Mesendoderm (in vitro differentiated cells): ENCODE measurements around the gene GPX2.

Experiments
- DNase-seq: peaks from one replicate; pipeline ENCODE4 v3.0.0; 2013
- H2AK5ac ChIP-seq: 2 replicates; pipeline ENCODE4 v1.6.1; 2013; ENCODE audit warnings: low read length, inconsistent platforms
- H2BK120ac ChIP-seq: 2 replicates; pipeline ENCODE4 v1.6.1; 2013; ENCODE audit warnings: low read depth, mild to moderate bottlenecking, low read length, moderate library complexity, mixed read lengths
- H2BK15ac ChIP-seq: replicated peaks from 2 replicates; pipeline ENCODE4 v1.6.1; 2013; ENCODE audit warnings: low read depth, mild to moderate bottlenecking, moderate library complexity
- H2BK5ac ChIP-seq: 2 replicates; pipeline ENCODE4 v1.6.1; 2013; ENCODE audit warnings: low read length, inconsistent platforms
- H3K18ac ChIP-seq: 2 replicates; pipeline ENCODE4 v1.6.1; 2013; ENCODE audit warnings: mild to moderate bottlenecking, low read length, mixed read lengths
- H3K23ac ChIP-seq: one replicate; pipeline ENCODE4 v1.6.1; 2013; ENCODE audit warnings: low read length
- H3K27ac ChIP-seq: 2 replicates; pipeline ENCODE4 v1.5.1; 2013; ENCODE audit warnings: low read depth, mild to moderate bottlenecking, inconsistent platforms, low read length, moderate library complexity
- H3K27me3 ChIP-seq: 2 replicates; pipeline ENCODE4 v1.6.1; 2013; ENCODE audit warnings: low read length, control low read depth, mild to moderate bottlenecking, inconsistent platforms; ENCODE audit not compliant: insufficient read depth, poor library complexity
- H3K36me3 ChIP-seq: 2 replicates; pipeline ENCODE4 v1.6.1; 2013; ENCODE audit warnings: low read length, inconsistent platforms; ENCODE audit not compliant: control insufficient read depth, insufficient read depth
- H3K4ac ChIP-seq: one replicate; pipeline ENCODE4 v1.6.1; 2013; ENCODE audit warnings: low read depth, mild to moderate bottlenecking, low read length, moderate library complexity
- H3K4me1 ChIP-seq: 2 replicates; pipeline ENCODE4 v1.6.1; 2013; ENCODE audit warnings: low read depth, low read length, inconsistent platforms; ENCODE audit not compliant: control insufficient read depth
- H3K4me2 ChIP-seq: 2 replicates; pipeline ENCODE4 v1.6.1; 2013; ENCODE audit warnings: low read length
- H3K4me3 ChIP-seq: 2 replicates; pipeline ENCODE4 v1.5.1; 2013; ENCODE audit warnings: mild to moderate bottlenecking, low read length
- H3K56ac ChIP-seq: one replicate; pipeline ENCODE4 v1.6.1; 2013; ENCODE audit warnings: low read length
- H3K79me1 ChIP-seq: 2 replicates; pipeline ENCODE4 v1.6.1; 2013; ENCODE audit warnings: low read length, inconsistent platforms
- H3K79me2 ChIP-seq: 2 replicates; pipeline ENCODE4 v1.6.1; 2013; ENCODE audit warnings: mild to moderate bottlenecking, low read length; ENCODE audit not compliant: control insufficient read depth, insufficient read depth
- H3K9ac ChIP-seq: 2 replicates; pipeline ENCODE4 v1.6.1; 2013; ENCODE audit warnings: low read length, inconsistent platforms
- H4K5ac ChIP-seq: one replicate; pipeline ENCODE4 v1.6.1; 2013; ENCODE audit warnings: low read length
- H4K8ac ChIP-seq: one replicate; pipeline ENCODE4 v1.6.1; 2013; ENCODE audit warnings: low read depth, mild to moderate bottlenecking, control low read depth, low read length, moderate library complexity
- WGBS: extraction: QIAGEN DNeasy Blood & Tissue Kit; methylation state at CpG from one replicate; pipeline ENCODE4 v1.1.7; 2013; ENCODE audit warnings: low lambda C conversion rate, missing lambda C conversion rate; ENCODE audit not compliant: insufficient coverage; ENCODE audit errors: extremely low coverage; 5-methylcytosine and 5-hydroxymethylcytosine counted together

GPX2 gene

GRCh38 chr14:64930085-64930843 lies 12.3 kb downstream of the GPX2 start:
- H3K4ac ChIP-seq = no peak overlapping the region
- no peaks in the 10 kb centered on the region for H3K27me3 ChIP-seq
- H3K36me3 ChIP-seq = peaks cover 2% of the 10 kb centered on the region
- H4K5ac ChIP-seq = no peak overlapping the region
- DNase-seq = no peak
- no peak overlapping the region for H2BK120ac ChIP-seq
- no peak overlapping the region for H3K4me3 ChIP-seq
- H3K79me2 ChIP-seq = no peaks in the 10 kb centered on the region
- H4K8ac ChIP-seq = no peak overlapping the region
- no peak overlapping the region for H3K27ac ChIP-seq
- no peak overlapping the region for H2BK15ac ChIP-seq
- WGBS = no CpG with 5 or more reads among the region's 3 CpGs
- no peak overlapping the region for H2AK5ac ChIP-seq
- no peak overlapping the region for H3K56ac ChIP-seq
- no peak overlapping the region for H3K4me2 ChIP-seq
- H3K4me1 ChIP-seq = no peaks in the 10 kb centered on the region
- H3K18ac ChIP-seq = no peak overlapping the region
- no peak overlapping the region for H3K23ac ChIP-seq
- no peaks in the 10 kb centered on the region for H3K79me1 ChIP-seq
- H3K9ac ChIP-seq = no peak overlapping the region
- H2BK5ac ChIP-seq = no peak overlapping the region

DNA sequence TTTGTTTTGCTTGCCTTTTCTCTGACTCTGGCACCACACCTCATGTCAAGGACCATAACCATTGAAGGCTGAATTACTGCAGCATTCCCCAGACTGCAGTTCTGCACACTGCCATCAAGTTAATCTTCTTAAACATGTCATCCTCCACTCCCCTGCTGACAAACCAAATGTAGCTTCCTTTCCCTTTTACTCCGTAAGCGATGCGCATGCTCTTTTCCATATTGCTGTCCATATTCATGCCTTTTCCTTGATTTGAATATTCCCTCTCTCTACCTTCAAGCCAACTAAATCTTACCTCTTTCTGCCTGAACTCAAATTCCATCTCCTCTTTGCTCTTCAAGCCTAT lies 13.6 kb downstream of the GPX2 start:
- no CpG with 5 or more reads among the region's 3 CpGs for WGBS
- no peak overlapping the region for H3K27ac ChIP-seq

DNA sequence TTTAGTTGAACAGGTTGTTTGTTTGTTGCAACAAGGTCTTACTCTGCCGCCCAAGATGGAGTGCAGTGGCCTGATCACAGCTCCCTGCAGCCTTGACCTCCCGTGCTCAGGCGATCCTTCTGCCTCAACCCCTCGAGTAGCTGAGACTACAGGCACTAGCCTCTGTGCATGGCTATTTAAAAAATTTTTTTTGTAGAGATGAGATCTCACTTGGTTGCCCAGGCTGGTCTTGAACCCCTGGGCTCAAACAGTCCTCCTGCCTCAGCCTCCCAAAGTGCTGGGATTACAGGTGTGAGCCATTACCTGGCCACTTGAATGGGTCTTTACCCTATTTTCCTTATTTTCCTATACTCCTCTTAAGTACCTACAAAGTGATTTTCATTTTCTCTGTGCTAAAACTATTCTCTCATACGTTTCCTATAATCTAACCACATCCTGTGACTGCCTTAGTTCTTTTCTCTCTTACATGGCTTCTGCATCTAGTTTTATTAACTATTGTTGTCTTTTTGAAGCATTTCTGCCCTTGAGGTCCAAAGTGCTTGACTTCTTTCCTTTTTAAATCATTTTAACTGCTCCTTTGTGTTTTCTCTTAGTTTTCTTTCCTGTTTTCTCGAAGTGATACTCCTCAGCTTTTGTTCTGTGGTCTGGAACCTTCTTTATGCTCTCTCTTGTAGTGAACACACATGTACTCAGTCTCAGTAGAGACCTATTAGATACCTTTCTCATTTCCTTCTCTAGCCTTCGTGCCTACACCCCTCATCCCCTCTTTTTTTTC lies 14.1 kb downstream of the GPX2 start:
- WGBS = 100% methylated on average over 1 of the region's 7 CpGs
- H3K4me3 ChIP-seq = no peak overlapping the region
- H3K27ac ChIP-seq = no peak overlapping the region
- no peaks in the 10 kb centered on the region for H3K4me1 ChIP-seq
- no peak overlapping the region for H4K8ac ChIP-seq
- H3K18ac ChIP-seq = no peak overlapping the region
- H3K4me2 ChIP-seq = no peak overlapping the region
- no peak overlapping the region for H2BK5ac ChIP-seq
- no peaks in the 10 kb centered on the region for H3K27me3 ChIP-seq
- H4K5ac ChIP-seq = no peak overlapping the region
- peaks cover 2% of the 10 kb centered on the region for H3K36me3 ChIP-seq
- H3K79me1 ChIP-seq = no peaks in the 10 kb centered on the region
- no peak for DNase-seq
- H3K4ac ChIP-seq = no peak overlapping the region
- H3K79me2 ChIP-seq = no peaks in the 10 kb centered on the region
- H2AK5ac ChIP-seq = no peak overlapping the region
- no peak overlapping the region for H3K9ac ChIP-seq
- no peak overlapping the region for H3K23ac ChIP-seq
- no peak overlapping the region for H2BK15ac ChIP-seq
- H2BK120ac ChIP-seq = no peak overlapping the region
- no peak overlapping the region for H3K56ac ChIP-seq

More for the DNA sequence above, 13.6 kb downstream of the GPX2 start:
- no peaks in the 10 kb centered on the region for H3K79me2 ChIP-seq
- H2AK5ac ChIP-seq = no peak overlapping the region
- no peak overlapping the region for H3K18ac ChIP-seq
- H4K8ac ChIP-seq = no peak overlapping the region
- H4K5ac ChIP-seq = no peak overlapping the region
- H3K9ac ChIP-seq = no peak overlapping the region
- no peak overlapping the region for H3K4me3 ChIP-seq
- no peak overlapping the region for H2BK15ac ChIP-seq
- H3K4ac ChIP-seq = no peak overlapping the region
- H3K4me2 ChIP-seq = no peak overlapping the region
- no peak for DNase-seq
- no peak overlapping the region for H3K23ac ChIP-seq
- H3K79me1 ChIP-seq = no peaks in the 10 kb centered on the region
- H3K56ac ChIP-seq = no peak overlapping the region
- H3K36me3 ChIP-seq = peaks cover 2% of the 10 kb centered on the region
- no peaks in the 10 kb centered on the region for H3K4me1 ChIP-seq
- H3K27me3 ChIP-seq = no peaks in the 10 kb centered on the region
- no peak overlapping the region for H2BK5ac ChIP-seq
- H2BK120ac ChIP-seq = no peak overlapping the region

DNA sequence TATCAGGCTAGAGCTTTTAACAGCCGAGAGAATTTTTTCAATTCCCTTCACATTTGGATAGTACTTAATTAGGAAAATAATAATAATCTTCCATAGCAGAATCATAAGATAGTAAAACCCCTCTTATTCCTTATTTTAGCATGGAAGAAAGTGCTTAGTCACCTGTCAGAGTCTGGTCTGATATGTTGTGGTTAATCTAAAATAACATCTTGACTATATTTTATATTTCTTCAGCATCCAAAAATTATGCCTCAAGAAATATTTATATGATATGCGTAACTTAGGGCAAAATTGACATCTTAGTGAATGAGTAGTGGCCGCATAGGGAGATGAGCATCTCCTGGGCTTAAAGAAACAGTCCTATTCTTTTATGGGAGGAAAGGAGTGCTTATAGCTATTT lies 15.5 kb downstream of the GPX2 start:
- no CpG with 5 or more reads among the region's 3 CpGs for WGBS
- H3K18ac ChIP-seq = no peak overlapping the region
- peaks cover 2% of the 10 kb centered on the region for H3K36me3 ChIP-seq

DNA sequence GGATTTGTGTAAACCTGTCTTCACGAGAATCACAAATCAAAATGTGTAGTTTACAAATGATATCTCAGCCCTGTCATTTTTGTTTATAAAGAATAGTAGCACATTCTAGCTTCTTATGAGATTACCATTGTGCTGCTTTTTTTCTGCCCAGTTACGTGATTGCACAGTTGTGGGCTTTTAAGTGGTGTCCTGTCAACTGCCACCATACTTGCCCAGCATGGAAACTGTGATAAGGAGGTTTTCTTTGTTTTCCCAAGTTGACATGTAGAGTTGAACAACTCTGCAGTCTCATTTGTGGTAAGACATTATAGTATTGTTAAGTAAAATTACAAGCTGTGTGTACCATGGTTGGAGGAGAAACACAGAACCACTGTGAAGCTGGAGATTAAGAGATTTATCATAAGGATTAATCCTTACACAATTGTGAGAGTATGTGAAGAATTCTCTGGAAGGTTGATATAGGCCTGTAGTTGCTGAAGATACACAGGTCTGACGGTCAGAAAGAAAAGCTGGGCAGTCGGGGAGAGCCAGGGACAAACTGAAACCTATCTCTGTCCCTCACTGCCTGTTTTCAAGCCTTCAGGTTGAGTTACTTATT lies 16.0 kb downstream of the GPX2 start:
- WGBS = no CpG with 5 or more reads among the region's 4 CpGs
- H3K4ac ChIP-seq = no peak overlapping the region

More for the DNA sequence above, 15.5 kb downstream of the GPX2 start:
- Histone ChIP-seq H3K23ac (no peak overlapping the region), H3K4me2 (no peak overlapping the region), H3K79me2 (no peaks in the 10 kb centered on the region), H4K8ac (no peak overlapping the region), H2AK5ac (no peak overlapping the region), H3K4me3 (no peak overlapping the region), H3K79me1 (no peaks in the 10 kb centered on the region), H4K5ac (no peak overlapping the region), H3K9ac (no peak overlapping the region), H3K27me3 (no peaks in the 10 kb centered on the region), H3K56ac (no peak overlapping the region), H3K4ac (no peak overlapping the region), H2BK120ac (no peak overlapping the region), H3K4me1 (no peaks in the 10 kb centered on the region), H2BK5ac (no peak overlapping the region), H2BK15ac (no peak overlapping the region), H3K27ac (no peak overlapping the region)
- no peak for DNase-seq

More for the DNA sequence above, 16.0 kb downstream of the GPX2 start:
- peaks cover 2% of the 10 kb centered on the region for H3K36me3 ChIP-seq
- no peak for DNase-seq
- H3K9ac ChIP-seq = no peak overlapping the region
- H3K79me2 ChIP-seq = no peaks in the 10 kb centered on the region
- no peak overlapping the region for H2AK5ac ChIP-seq
- H2BK120ac ChIP-seq = no peak overlapping the region
- H2BK5ac ChIP-seq = no peak overlapping the region
- no peaks in the 10 kb centered on the region for H3K4me1 ChIP-seq
- H3K27me3 ChIP-seq = no peaks in the 10 kb centered on the region
- H4K5ac ChIP-seq = no peak overlapping the region
- no peak overlapping the region for H2BK15ac ChIP-seq
- no peak overlapping the region for H3K4me3 ChIP-seq
- H3K18ac ChIP-seq = no peak overlapping the region
- H4K8ac ChIP-seq = no peak overlapping the region
- no peak overlapping the region for H3K4me2 ChIP-seq
- no peak overlapping the region for H3K23ac ChIP-seq
- no peak overlapping the region for H3K27ac ChIP-seq
- H3K79me1 ChIP-seq = peaks cover 1% of the 10 kb centered on the region
- no peak overlapping the region for H3K56ac ChIP-seq
